Ureter (tissue), 1 donor: ENCODE data around the gene DPY19L1. TPM values are rescaled to one million over a fixed set of nuclear protein-coding genes. Genes with fewer than 3 reads are reported as not detected.
A peak's percentile ranks its signal among the peaks of the same experiment; 100 is the strongest.
"Not testable (repeated sequence)": the region's sequence is repeated elsewhere in the genome, so short reads cannot be mapped to it uniquely, and the experiment has no call there.

Source experiments
- DNase-seq: peaks from one replicate; pipeline ENCODE4 v3.0.0-alpha.2; 2020; ENCODE audit warnings: low spot score
- total RNA-seq: library from RNA; stranded (reverse); gene quantifications from one replicate; pipeline ENCODE4 v1.2.4, GENCODE V29; 2023
- donor health status: DM: yes; HTN: yes; CAD: no.

Gene DPY19L1
- total RNA-seq, 1 donor from 2014 or later: 18.4 TPM

DNA sequence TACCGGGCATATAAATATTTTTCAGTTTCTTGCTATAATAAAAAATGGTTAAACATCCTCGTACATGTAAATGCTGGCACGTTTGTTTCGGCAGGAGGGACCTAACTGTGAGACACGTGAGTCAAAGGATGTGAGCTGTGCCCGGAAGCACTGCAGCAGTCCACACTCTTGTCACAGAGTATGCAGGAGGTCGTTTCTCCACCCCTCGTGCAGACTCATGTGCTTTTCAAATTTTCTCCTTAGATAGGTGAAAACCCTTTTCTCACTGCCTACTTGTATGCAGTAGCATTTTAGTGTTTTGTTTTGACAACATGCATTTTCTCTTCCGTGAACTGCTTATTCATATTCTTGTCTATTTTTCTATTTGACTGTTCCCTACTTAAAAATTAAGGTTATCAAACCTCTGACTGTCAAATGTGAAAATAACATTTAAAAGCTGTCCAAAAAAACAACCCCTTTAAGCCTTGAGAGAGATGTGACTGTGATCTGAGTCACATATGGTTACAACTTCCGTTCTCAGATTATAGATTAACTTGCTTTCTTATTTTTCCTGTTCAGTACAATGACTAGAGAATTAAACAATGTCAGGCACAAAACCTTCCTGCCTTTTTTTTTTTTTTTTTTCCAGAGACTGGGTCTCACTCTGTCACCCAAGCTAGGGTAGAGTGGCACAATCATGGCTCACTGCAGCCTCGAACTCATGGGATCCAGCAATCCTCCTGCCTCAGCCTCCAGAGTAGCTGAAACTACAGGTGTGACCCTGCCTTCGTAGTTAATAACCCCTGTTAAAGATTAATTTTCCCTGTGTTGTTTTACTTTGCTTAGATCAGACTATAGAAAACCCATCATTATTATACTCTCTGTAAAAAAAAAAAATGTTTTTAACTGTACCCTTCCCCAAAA, 45.1 kb downstream of the DPY19L1 start:
- DNase-seq: peak; percentile 47

GRCh38 chr7:34988442-34989125, 48.7 kb downstream of the DPY19L1 start:
- not testable (repeated sequence) for DNase-seq

GRCh38 chr7:34985155-34985554, 52.1 kb downstream of the DPY19L1 start:
- DNase-seq: not testable (repeated sequence)

DNA sequence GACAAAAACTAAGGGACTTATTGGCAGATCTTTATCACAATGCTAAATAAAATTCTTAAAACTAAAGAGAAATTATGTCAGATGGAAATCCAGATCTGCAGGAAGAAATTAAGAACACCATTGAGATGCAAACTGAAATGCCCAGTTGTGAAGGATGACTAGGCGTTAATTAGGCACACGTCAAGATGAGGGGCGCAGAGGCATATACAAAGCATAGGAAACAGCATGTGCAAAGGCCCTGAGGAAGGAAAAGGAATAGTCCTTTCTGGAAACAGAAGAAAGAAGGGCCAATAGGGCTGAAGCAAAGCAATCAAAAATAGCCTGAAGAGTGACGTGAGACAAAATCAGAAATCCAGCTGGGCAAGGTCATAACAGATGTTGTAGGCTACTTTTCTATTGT, 53.1 kb downstream of the DPY19L1 start:
- DNase-seq: not testable (repeated sequence)

DNA sequence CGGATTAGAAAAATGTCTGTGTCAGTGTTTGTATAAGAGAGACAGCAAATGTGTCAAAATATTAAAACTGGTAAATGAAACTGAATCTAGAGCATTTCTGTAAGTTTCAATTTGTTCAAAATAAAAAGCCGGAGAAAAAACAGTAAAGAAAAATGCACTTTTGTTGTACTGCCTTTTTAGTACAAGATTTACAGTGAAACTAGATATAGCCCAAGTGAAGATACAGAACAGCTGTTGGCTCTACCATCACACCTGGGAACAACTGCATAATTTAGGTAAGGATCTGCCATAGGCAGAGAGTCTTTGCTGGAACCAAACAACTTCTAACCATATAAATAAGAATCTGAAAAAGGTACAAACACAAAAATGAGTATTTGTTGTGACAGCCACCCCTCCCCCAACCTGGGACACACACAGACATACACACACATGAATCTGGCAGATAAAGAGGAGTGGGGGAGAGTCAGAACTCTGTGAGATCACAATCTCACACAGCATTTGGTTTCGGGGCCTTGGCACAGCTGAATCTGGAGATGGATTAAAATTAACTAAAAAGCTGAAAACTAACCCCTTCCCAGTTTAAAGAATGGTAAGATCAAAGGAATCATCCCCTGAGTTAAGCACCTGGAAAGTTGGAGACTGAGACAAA, 54.8 kb downstream of the DPY19L1 start:
- no peak for DNase-seq

DNA sequence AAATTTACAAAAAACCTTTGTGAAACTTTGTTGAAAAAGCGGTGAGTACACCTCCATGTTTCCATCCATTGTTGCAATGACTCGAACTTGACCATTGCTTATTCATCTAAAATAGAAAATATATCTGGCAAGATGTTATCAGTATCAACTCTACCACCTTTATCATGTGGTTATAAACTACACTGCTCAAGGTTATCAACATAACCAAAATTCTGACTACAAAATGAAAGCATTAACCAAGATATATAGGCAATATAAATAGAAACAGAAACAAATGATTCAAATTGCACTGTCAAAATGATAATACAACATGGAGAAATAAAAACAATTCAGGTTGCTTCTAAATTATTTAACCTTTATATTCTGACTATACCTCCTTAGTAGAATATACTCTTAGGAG, 58.2 kb downstream of the DPY19L1 start:
- DNase-seq: not testable (repeated sequence)

GRCh38 chr7:34973400-34973760, 63.9 kb downstream of the DPY19L1 start:
- no peak for DNase-seq

GRCh38 chr7:34972739-34973399, 64.4 kb downstream of the DPY19L1 start:
- not testable (repeated sequence) for DNase-seq

- not testable (repeated sequence) for DNase-seq
Measured at GRCh38 chr7:34967818-34968217, 69.5 kb downstream of the DPY19L1 start.

DNA sequence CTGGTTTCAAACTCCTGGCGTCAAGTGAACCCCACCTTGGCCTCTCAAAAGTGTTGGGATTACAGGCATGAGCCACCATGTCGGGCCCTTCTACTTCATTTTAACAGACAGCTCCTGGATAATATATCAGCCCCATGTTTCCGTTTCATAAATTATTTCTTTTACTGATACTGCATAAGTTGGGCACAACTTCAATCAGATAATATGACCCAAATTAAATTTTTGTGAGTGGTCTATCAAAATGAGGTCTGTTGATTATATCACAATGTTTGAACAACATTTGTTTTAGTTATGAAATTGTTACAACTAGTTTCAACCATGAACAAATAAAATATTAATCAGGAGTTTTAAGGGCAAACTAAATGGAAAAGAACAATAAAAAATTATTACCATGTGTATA, 70.8 kb downstream of the DPY19L1 start:
- DNase-seq: not testable (repeated sequence)

GRCh38 chr7:34958021-34958420, 79.3 kb downstream of the DPY19L1 start:
- no peak for DNase-seq

GRCh38 chr7:34952822-34953221, 84.5 kb downstream of the DPY19L1 start:
- no peak for DNase-seq

- no peak for DNase-seq
Measured at GRCh38 chr7:34949361-34949760, 87.9 kb downstream of the DPY19L1 start.

DNA sequence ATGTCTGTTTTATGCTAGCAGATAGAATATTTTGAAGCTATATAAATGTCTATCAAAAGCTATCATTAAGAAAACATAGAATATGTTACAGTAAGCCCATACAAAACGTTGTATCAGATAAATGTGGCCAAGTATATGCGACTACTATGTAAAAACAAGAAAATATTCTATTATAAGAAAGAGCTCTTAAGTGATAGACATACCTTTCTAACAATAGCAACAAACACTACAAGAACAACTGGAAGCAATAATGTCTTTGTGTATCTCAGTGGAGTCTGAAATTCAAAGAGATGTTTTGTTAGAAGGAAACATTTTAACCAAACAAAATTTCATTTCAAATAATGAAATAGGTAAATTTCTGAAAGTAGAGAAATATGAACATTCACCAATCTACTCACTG, 89.9 kb downstream of the DPY19L1 start:
- DNase-seq: not testable (repeated sequence)

GRCh38 chr7:34946486-34946885, 90.8 kb downstream of the DPY19L1 start:
- DNase-seq: no peak

- DNase-seq: not testable (repeated sequence)
Measured at GRCh38 chr7:34945894-34946477, 91.3 kb downstream of the DPY19L1 start.

GRCh38 chr7:34939175-34939574, 98.1 kb downstream of the DPY19L1 start:
- no peak for DNase-seq

GRCh38 chr7:34935735-34936165, 101.5 kb downstream of the DPY19L1 start:
- DNase-seq: not testable (repeated sequence)

DNA sequence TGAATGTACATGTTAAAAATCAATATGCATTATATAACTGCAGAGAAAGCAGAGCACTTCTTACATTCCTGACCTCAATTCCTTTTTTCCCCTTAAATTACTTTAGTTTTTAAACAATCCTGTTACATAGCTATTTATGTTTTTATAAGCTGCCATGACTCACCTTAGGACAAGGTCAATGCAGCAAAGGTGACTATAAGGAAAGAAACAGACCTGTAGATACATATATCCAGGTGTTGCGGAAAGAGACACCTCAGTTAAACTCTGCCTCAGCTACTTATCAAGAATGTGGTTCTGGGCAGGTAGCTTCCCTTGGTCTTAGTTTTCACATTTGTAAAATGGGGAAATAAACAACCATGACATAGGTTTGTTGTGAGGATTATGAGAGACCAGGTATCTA, 105.5 kb downstream of the DPY19L1 start:
- DNase-seq: no peak

DNA sequence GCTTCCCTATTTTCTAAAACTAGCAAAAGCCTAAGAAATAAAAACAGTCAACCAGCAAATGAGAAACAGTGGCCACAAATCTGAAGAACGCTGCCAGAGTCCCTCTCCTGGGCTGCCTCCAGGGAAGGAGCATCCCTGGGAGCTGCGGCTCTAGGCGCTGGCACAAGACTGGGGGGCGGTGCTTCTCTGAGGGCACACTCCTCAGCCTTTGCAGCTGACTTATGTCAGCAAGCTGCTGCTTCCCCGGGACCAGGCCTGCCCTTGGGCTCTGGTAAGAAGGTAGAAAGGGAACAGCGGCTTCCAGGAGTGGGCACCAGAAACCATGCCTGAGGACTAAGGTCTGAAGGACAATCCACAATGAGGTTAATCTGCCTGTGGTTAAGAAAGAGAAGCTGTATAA, 107.5 kb downstream of the DPY19L1 start:
- DNase-seq: not testable (repeated sequence)

DNA sequence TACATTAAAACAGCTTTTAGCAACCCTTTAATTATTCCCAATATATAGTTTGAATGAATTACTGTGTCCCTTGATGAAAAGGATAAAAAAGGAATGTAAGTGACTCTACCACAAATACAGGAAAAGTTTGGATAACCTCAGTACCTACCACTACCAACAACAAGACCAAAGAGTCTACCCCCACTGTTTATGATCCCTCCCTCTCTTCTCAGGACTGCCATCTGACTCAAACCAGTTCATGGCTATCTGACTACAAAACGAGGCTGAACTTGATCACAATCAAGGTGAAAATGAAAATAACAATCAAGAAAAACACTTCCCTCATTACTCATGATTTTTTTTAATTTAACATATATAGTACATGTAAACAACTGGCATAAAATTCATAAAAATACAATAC, 108.7 kb downstream of the DPY19L1 start:
- no peak for DNase-seq
